PC-3 (cell line): ENCODE measurements around the gene VCX3B.

Experiments
- CTCF ChIP-seq: fragments of 300-600 bp; sonication (generic); conservative IDR thresholded peaks from 2 replicates; pipeline ENCODE4 v1.5.1; 2017; ENCODE audit warnings: antibody characterized with exemption, low read depth, mild to moderate bottlenecking, low read length
- EZH2 ChIP-seq: fragments of 300-600 bp; sonication (generic); IDR thresholded peaks from one replicate; pipeline ENCODE4 v1.6.1; 2017; ENCODE audit warnings: antibody characterized with exemption, mild to moderate bottlenecking, low read length; ENCODE audit not compliant: unreplicated experiment
- EZH2phosphoT487 ChIP-seq: fragments of 300-600 bp; sonication (generic); IDR thresholded peaks from 2 replicates; pipeline ENCODE4 v1.6.1; 2018; ENCODE audit warnings: mild to moderate bottlenecking, antibody characterized with exemption, low read length, borderline replicate concordance

DNA sequence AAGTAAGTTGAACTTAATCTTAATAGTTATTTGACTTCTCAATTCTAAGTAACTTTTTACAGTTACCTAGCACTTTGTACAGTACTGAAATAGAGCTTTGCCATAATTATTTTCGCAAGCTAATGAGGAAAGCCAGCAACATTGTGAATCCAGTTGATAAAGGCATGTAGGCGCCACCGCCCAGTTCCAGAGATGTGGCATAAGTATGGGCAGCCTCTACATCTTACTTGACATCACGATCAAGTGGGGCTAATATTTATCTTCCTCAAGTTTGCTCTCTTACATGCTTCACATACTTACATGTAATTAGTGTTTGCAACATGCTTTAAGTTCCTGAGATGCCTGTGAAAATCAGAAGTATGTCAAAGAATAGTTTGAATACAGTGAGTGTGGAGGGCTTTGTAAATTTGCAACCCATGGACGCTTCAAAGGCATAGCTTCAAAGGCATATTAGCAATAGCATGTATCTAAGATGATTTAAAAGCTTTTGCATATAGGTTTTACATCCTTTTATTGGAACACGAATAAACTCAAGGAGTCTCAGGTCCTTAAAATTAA, 34.9 kb upstream of the VCX3B start:
- no peak for TF ChIP-seq CTCF
- TF ChIP-seq EZH2: no peak
- no peak for TF ChIP-seq EZH2phosphoT487
